Measurements from ENCODE around the gene GABRA5.

DNA sequence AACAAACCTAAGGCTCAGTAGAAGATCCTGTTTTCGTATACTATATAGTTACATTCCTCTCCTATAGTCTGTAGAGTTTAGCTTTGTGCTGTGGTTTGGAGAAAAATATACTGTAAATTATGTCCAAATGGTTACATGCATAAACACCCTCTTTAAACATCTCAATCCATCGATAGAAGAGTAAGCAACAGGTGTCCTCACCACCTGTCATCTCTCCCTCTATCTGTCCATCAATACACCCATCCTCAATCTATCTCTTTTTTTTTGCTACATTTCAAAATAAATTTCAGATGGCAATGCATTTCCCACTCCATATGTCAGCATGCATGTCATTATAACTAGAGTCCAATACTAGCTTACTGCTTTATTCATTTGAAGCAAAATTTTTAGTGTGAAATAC is 83.1 kb downstream of the GABRA5 start:
- TF ChIP-seq, protein P1, sequence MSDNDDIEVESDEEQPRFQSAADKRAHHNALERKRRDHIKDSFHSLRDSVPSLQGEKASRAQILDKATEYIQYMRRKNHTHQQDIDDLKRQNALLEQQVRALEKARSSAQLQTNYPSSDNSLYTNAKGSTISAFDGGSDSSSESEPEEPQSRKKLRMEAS (IDR thresholded peaks at IDR 0.05; ENCODE audit: low read depth, low read length) = no peak
- TF ChIP-seq EZH2 (IDR thresholded peaks at IDR 0.05; ENCODE audit: borderline replicate concordance, control insufficient read depth, low read depth, low read length) (no peak), TCF12 (IDR thresholded peaks at IDR 0.05; ENCODE audit: low read depth, low read length) (no peak), POLR2A (IDR thresholded peaks at IDR 0.05; ENCODE audit: low read depth, low read length) (no peak), TAF1 (IDR thresholded peaks at IDR 0.05; ENCODE audit: borderline replicate concordance, low read depth, low read length) (no peak), ETV6 (conservative IDR thresholded peaks at IDR 0.05 in 1 of 2, IDR thresholded peaks at IDR 0.05 in 1 of 2; ENCODE audit: borderline replicate concordance in 1 of 2, low read depth in 1 of 2) (no peak), EP300 (IDR thresholded peaks at IDR 0.05; ENCODE audit: borderline replicate concordance in 1 of 2, control insufficient read depth in 1 of 2, low read depth in 2 of 2, low read length in 2 of 2) (no peak), BCL11A (IDR thresholded peaks at IDR 0.05; ENCODE audit: low read depth, low read length) (no peak), SIN3A (IDR thresholded peaks at IDR 0.05; ENCODE audit: low read depth, low read length) (no peak), SMC3 (IDR thresholded peaks at IDR 0.05; ENCODE audit: borderline replicate concordance, low read length) (no peak)
- TF ChIP-seq, protein P2, sequence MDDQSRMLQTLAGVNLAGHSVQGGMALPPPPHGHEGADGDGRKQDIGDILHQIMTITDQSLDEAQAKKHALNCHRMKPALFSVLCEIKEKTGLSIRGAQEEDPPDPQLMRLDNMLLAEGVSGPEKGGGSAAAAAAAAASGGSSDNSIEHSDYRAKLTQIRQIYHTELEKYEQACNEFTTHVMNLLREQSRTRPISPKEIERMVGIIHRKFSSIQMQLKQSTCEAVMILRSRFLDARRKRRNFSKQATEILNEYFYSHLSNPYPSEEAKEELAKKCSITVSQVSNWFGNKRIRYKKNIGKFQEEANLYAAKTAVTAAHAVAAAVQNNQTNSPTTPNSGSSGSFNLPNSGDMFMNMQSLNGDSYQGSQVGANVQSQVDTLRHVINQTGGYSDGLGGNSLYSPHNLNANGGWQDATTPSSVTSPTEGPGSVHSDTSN (IDR thresholded peaks at IDR 0.05; ENCODE audit: insufficient replicate concordance, low read depth, low read length) = no peak
- TF ChIP-seq, protein P3, sequence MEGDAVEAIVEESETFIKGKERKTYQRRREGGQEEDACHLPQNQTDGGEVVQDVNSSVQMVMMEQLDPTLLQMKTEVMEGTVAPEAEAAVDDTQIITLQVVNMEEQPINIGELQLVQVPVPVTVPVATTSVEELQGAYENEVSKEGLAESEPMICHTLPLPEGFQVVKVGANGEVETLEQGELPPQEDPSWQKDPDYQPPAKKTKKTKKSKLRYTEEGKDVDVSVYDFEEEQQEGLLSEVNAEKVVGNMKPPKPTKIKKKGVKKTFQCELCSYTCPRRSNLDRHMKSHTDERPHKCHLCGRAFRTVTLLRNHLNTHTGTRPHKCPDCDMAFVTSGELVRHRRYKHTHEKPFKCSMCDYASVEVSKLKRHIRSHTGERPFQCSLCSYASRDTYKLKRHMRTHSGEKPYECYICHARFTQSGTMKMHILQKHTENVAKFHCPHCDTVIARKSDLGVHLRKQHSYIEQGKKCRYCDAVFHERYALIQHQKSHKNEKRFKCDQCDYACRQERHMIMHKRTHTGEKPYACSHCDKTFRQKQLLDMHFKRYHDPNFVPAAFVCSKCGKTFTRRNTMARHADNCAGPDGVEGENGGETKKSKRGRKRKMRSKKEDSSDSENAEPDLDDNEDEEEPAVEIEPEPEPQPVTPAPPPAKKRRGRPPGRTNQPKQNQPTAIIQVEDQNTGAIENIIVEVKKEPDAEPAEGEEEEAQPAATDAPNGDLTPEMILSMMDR (IDR thresholded peaks at IDR 0.05 in 2 of 3, conservative IDR thresholded peaks at IDR 0.05 in 1 of 3; ENCODE audit: control insufficient read depth in 2 of 3, extremely low read depth in 1 of 3, insufficient read depth in 1 of 3, low read depth in 3 of 3, low read length in 3 of 3) = no peak

Measured in GM12878 (cell line).